Stimulated activated effector memory CD8-positive, alpha-beta T cell treated with anti-CD3 and anti-CD28 coated beads, Interleukin-12 subunit alpha, Interleukin-12 subunit beta, amount 100 ng/mL, for 72 hours (primary cell): Measurements from ENCODE around the gene HAND2.

Experiments
- ATAC-seq: fragments of 150-1000 bp; cut with Tn5 transposase; 2 replicates; pipeline ENCODE4 v1.10.0; 2021
- DNase-seq, 2 donors: peaks; one replicate each; pipeline ENCODE4 v3.0.0; 2021 to 2022; ENCODE audit warnings: low spot score in 2 of 2
- H3K27ac Mint-ChIP-seq: one replicate; pipeline ENCODE4 v1.8.0; 2022; ENCODE audit warnings: mild to moderate bottlenecking, mixed read lengths
- H3K36me3 Mint-ChIP-seq: one replicate; pipeline ENCODE4 v1.8.0; 2022; ENCODE audit warnings: mild to moderate bottlenecking, mixed read lengths
- H3K4me1 Mint-ChIP-seq: one replicate; pipeline ENCODE4 v1.8.0; 2022; ENCODE audit warnings: mixed read lengths
- H3K4me3 Mint-ChIP-seq: one replicate; pipeline ENCODE4 v1.8.0; 2022; ENCODE audit warnings: mild to moderate bottlenecking, mixed read lengths
- H3K9me3 Mint-ChIP-seq: one replicate; pipeline ENCODE4 v1.8.0; 2022; ENCODE audit warnings: mixed read lengths

The HAND2 gene

GRCh38 chr4:173518425-173519102 lies 11.5 kb downstream of the HAND2 start:
- Mint-ChIP-seq H3K4me1 (peaks cover 30% of the 10 kb centered on the region), H3K36me3 (peaks cover 12% of the 10 kb centered on the region), H3K9me3 (no peaks in the 10 kb centered on the region), H3K27ac (no peak overlapping the region), H3K4me3 (peak overlapping the region; percentile 30)
- DNase-seq = no peak
- no peak for ATAC-seq

- Mint-ChIP-seq H3K9me3 (no peaks in the 10 kb centered on the region), H3K27ac (no peak overlapping the region), H3K36me3 (peaks cover 10% of the 10 kb centered on the region), H3K4me3 (no peak overlapping the region), H3K4me1 (peaks cover 26% of the 10 kb centered on the region)
- no peak for DNase-seq
- no peak for ATAC-seq
Measured at GRCh38 chr4:173517781-173518424, 12.1 kb downstream of the HAND2 start.

GRCh38 chr4:173516621-173517524 lies 13.2 kb downstream of the HAND2 start:
- Mint-ChIP-seq H3K4me3 (no peak overlapping the region), H3K4me1 (peaks cover 20% of the 10 kb centered on the region), H3K27ac (no peak overlapping the region), H3K9me3 (no peaks in the 10 kb centered on the region), H3K36me3 (peaks cover 6% of the 10 kb centered on the region)
- ATAC-seq (no peak), DNase-seq (no peak)

GRCh38 chr4:173515458-173515857 lies 14.6 kb downstream of the HAND2 start:
- no peak overlapping the region for H3K4me3 Mint-ChIP-seq
- H3K27ac Mint-ChIP-seq = no peak overlapping the region
- peaks cover 6% of the 10 kb centered on the region for H3K36me3 Mint-ChIP-seq
- DNase-seq (no peak), ATAC-seq (no peak)
- peaks cover 15% of the 10 kb centered on the region for H3K4me1 Mint-ChIP-seq
- H3K9me3 Mint-ChIP-seq = no peaks in the 10 kb centered on the region

GRCh38 chr4:173514641-173515217 lies 15.3 kb downstream of the HAND2 start:
- DNase-seq (no peak), ATAC-seq (no peak)
- H3K27ac Mint-ChIP-seq = no peak overlapping the region
- H3K9me3 Mint-ChIP-seq = no peaks in the 10 kb centered on the region
- no peak overlapping the region for H3K4me3 Mint-ChIP-seq
- peaks cover 15% of the 10 kb centered on the region for H3K4me1 Mint-ChIP-seq
- H3K36me3 Mint-ChIP-seq = peaks cover 6% of the 10 kb centered on the region

GRCh38 chr4:173513651-173514050 lies 16.4 kb downstream of the HAND2 start:
- Mint-ChIP-seq H3K4me1 (peaks cover 16% of the 10 kb centered on the region), H3K27ac (no peak overlapping the region), H3K9me3 (no peaks in the 10 kb centered on the region), H3K4me3 (no peak overlapping the region), H3K36me3 (peaks cover 6% of the 10 kb centered on the region)
- ATAC-seq = no peak
- DNase-seq = no peak

- H3K4me3 Mint-ChIP-seq = no peak overlapping the region
- H3K36me3 Mint-ChIP-seq = peaks cover 5% of the 10 kb centered on the region
- H3K4me1 Mint-ChIP-seq = peaks cover 24% of the 10 kb centered on the region
- DNase-seq (no peak), ATAC-seq (no peak)
- no peak overlapping the region for H3K27ac Mint-ChIP-seq
- no peaks in the 10 kb centered on the region for H3K9me3 Mint-ChIP-seq
Measured at GRCh38 chr4:173511787-173512361, 18.2 kb downstream of the HAND2 start.

GRCh38 chr4:173509036-173510001 lies 20.7 kb downstream of the HAND2 start:
- DNase-seq (no peak), ATAC-seq (peak; percentile 50)
- Mint-ChIP-seq H3K36me3 (no peaks in the 10 kb centered on the region), H3K27ac (no peak overlapping the region), H3K9me3 (no peaks in the 10 kb centered on the region), H3K4me3 (peak overlapping the region; percentile 61), H3K4me1 (peaks cover 23% of the 10 kb centered on the region)

- peak overlapping the region; percentile 61 for H3K4me3 Mint-ChIP-seq
- no peaks in the 10 kb centered on the region for H3K36me3 Mint-ChIP-seq
- peaks cover 23% of the 10 kb centered on the region for H3K4me1 Mint-ChIP-seq
- no peaks in the 10 kb centered on the region for H3K9me3 Mint-ChIP-seq
- H3K27ac Mint-ChIP-seq = no peak overlapping the region
- ATAC-seq (no peak), DNase-seq (no peak)
Measured at GRCh38 chr4:173508386-173509035, 21.5 kb downstream of the HAND2 start.

GRCh38 chr4:173507471-173508385 lies 22.3 kb downstream of the HAND2 start:
- DNase-seq (no peak), ATAC-seq (no peak)
- H3K9me3 Mint-ChIP-seq = no peaks in the 10 kb centered on the region
- H3K4me3 Mint-ChIP-seq = peak overlapping the region; percentile 61
- no peak overlapping the region for H3K27ac Mint-ChIP-seq
- H3K36me3 Mint-ChIP-seq = no peaks in the 10 kb centered on the region
- H3K4me1 Mint-ChIP-seq = peaks cover 23% of the 10 kb centered on the region

- Mint-ChIP-seq H3K4me3 (peak overlapping the region; percentile 61), H3K4me1 (peaks cover 23% of the 10 kb centered on the region), H3K36me3 (no peaks in the 10 kb centered on the region), H3K27ac (no peak overlapping the region), H3K9me3 (no peaks in the 10 kb centered on the region)
- ATAC-seq = peak; percentile 33
- no peak for DNase-seq
Measured at GRCh38 chr4:173506597-173507211, 23.3 kb downstream of the HAND2 start.

- Mint-ChIP-seq H3K4me3 (peak overlapping the region; percentile 61), H3K9me3 (no peaks in the 10 kb centered on the region), H3K4me1 (peaks cover 23% of the 10 kb centered on the region), H3K27ac (no peak overlapping the region), H3K36me3 (no peaks in the 10 kb centered on the region)
- peak in 1 of 2 donors; percentile 65 for DNase-seq
- peak; percentile 66 for ATAC-seq
Measured at GRCh38 chr4:173505924-173506518, 24.0 kb downstream of the HAND2 start.
